Epithelial cell of esophagus (primary cell): ENCODE results near the gene MACF1.
A peak's percentile ranks its signal among the peaks of the same experiment; 100 is the strongest.

ENCODE experiments used
- DNase-seq: peaks from one replicate; pipeline ENCODE4 v3.0.0; 2010; ENCODE audit warnings: low read depth
- H3K4me3 ChIP-seq: 2 replicates; pipeline ENCODE4 v1.5.1; 2011; ENCODE audit warnings: mild to moderate bottlenecking, low read length, control low read depth
- TF ChIP-seq, protein P1 (sequence below): IDR thresholded peaks from 2 replicates; pipeline ENCODE4 v1.5.1; 2011; ENCODE audit warnings: low read depth, mild to moderate bottlenecking, low read length, control low read depth, inconsistent platforms; ENCODE audit not compliant: insufficient read depth; ENCODE audit errors: missing control alignments

The MACF1 gene

GRCh38 chr1:39214998-39215873, 10.7 kb downstream of the MACF1 start:
- H3K4me3 ChIP-seq, result no peak overlapping the region
- TF ChIP-seq, protein P1, sequence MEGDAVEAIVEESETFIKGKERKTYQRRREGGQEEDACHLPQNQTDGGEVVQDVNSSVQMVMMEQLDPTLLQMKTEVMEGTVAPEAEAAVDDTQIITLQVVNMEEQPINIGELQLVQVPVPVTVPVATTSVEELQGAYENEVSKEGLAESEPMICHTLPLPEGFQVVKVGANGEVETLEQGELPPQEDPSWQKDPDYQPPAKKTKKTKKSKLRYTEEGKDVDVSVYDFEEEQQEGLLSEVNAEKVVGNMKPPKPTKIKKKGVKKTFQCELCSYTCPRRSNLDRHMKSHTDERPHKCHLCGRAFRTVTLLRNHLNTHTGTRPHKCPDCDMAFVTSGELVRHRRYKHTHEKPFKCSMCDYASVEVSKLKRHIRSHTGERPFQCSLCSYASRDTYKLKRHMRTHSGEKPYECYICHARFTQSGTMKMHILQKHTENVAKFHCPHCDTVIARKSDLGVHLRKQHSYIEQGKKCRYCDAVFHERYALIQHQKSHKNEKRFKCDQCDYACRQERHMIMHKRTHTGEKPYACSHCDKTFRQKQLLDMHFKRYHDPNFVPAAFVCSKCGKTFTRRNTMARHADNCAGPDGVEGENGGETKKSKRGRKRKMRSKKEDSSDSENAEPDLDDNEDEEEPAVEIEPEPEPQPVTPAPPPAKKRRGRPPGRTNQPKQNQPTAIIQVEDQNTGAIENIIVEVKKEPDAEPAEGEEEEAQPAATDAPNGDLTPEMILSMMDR, result no peak
- DNase-seq, result peak; percentile 63

DNA sequence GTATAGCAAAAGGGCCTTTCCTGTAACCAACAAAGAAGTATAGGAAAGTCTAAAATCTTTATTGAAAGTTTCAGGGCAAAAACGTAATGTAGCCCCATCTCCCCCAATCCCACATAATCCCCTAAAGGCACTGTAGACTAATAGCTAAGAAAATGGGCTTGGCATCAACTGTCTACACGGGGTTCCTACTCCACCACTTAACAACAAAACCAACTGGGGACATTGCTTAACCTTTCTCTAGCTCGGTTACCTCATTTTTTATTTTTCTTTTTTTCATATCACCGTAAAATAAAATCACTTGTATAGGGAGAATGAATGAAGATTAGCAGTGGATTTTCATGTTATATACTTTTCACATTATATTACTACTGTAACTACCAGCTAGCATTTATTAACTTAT, 12.3 kb downstream of the MACF1 start:
- DNase-seq, result no peak
- TF ChIP-seq, protein P1, result no peak
- no peak overlapping the region for H3K4me3 ChIP-seq

DNA sequence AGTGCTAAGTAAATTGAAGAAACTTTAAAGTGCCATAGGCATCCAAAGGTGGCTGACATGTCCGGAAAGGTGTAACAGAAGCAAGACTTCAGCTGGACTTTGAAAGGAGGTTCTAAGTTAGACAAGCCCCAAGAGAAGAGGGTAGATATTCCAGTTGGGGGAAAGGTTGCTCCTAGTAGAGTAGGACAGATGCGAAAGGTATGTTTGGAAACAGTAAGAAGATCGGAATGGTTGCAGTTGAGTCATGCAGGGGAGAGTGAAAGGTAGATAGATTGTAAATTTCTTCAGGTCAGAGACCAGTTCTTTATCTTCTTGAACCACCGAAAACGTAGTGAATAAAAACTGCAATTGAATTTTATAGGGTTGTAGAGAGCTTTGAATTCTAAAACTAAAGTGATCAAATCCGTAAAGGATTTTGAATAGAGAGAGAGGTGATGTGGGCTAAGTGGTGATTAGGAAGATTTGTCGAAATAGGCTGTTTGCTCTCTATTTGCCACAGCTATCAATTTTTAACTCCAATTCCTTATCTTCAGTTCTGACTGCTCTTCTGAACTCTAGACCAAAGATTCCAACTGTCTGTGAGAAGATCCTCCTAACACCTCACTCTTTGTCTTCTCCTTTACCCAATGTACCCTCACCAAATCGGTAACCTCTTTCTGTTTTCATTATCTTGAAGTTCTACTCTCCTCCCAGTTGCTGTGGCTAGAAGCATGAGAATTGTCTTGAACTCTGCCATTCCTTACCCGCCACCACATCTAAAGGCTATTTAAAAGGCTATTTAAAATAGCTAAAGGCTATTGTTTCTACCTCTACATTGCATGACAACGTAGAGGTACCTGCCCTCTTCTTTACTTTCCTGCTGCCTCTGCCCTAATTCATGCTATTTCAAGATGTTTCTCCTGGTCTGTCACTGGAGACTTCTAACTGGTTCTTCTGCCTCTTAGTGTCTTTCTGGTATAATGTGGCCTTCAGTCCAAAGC, 16.7 kb downstream of the MACF1 start:
- no peak overlapping the region for H3K4me3 ChIP-seq
- DNase-seq, result peak; percentile 47

GRCh38 chr1:39224295-39224829, 19.9 kb downstream of the MACF1 start:
- no peak for DNase-seq
- H3K4me3 ChIP-seq, result no peak overlapping the region
- TF ChIP-seq, protein P1, result no peak

More for the DNA sequence above, 16.7 kb downstream of the MACF1 start:
- TF ChIP-seq, protein P1, result no peak

DNA sequence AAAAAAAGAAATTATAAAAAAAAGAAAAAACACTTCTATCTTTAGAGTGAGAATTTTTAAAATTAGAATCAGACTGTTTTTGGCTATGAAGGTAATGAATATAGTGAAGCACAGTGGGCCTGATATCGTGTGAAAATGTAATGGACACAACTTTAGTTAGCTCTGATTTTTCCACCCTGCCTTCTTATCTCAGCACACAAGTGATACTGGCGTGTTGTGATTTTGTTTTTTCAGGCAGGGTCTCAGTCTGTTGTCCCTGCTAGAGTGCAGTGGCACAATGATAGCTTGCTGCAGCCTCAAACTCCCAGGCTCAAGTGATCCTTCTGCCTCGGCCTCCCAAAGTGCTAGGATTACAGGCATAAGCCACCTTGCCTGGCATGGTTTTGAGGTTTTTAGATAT, 22.3 kb downstream of the MACF1 start:
- no peak overlapping the region for H3K4me3 ChIP-seq
- no peak for DNase-seq
- TF ChIP-seq, protein P1, result no peak

GRCh38 chr1:39228252-39228651, 23.8 kb downstream of the MACF1 start:
- TF ChIP-seq, protein P1, result no peak
- no peak for DNase-seq
- no peak overlapping the region for H3K4me3 ChIP-seq
